ENCODE results near the gene IL23A.
"Not testable (repeated sequence)": the region's sequence is repeated elsewhere in the genome, so short reads cannot be mapped to it uniquely, and the experiment has no call there.

IL23A gene

GRCh38 chr12:56333679-56334489 is 4.8 kb upstream of the IL23A start, which contains the start of gene PAN2:
Gene PAN2, minus strand, starts transcription at chr12:56334000. Its CDS starts 906 bp downstream, at chr12:56333094.
- H3K4me3 ChIP-seq = peak within 1 kb of the TSS; percentile 61 to 79 (median 67)

GRCh38 chr12:56334490-56334793 is 4.2 kb upstream of the IL23A start:
- peaks cover 31 to 67% (median 52%) of the 10 kb centered on the region in 10 experiments for H3K4me1 ChIP-seq
- TF ChIP-seq Cebpa-rat (IDR thresholded peaks at IDR 0.05) = no peak
- no peaks in the 10 kb centered on the region for H3K9me3 ChIP-seq (replicated peaks in 1 of 11)
- H3K27ac ChIP-seq = peak overlapping the region; percentile 79 to 96 (median 90)
- H4K20me1 ChIP-seq = no peaks in the 10 kb centered on the region
- H3K27me3 ChIP-seq = no peaks in the 10 kb centered on the region
- H3K9ac ChIP-seq = peak overlapping the region; percentile 80 to 91 (median 84)
- no peaks in the 10 kb centered on the region; a peak in 1 of 22 replicates for H3K36me3 ChIP-seq
- H3K4me3 ChIP-seq = peak overlapping the region; percentile 61 to 79 (median 67)
- peak overlapping the region; percentile 82 to 96 (median 91) for H3K4me2 ChIP-seq

More at GRCh38 chr12:56333679-56334489, 4.8 kb upstream of the IL23A start, which contains the start of gene PAN2:
- Histone ChIP-seq H4K20me1 (no peaks in the 10 kb centered on the region), H3K9ac (peak within 1 kb of the TSS; percentile 80 to 91 (median 84)), H3K9me3 (replicated peaks in 1 of 11) (no peaks in the 10 kb centered on the region), H3K27me3 (no peaks in the 10 kb centered on the region), H3K36me3 (peaks cover 0 to 1% (median 0%) of the 10 kb centered on the region in 11 experiments; a peak in 2 of 22 replicates), H3K27ac (peak within 1 kb of the TSS; percentile 79 to 96 (median 90)), H3K4me2 (peak within 1 kb of the TSS; percentile 82 to 96 (median 91)), H3K4me1 (peaks cover 30 to 62% (median 48%) of the 10 kb centered on the region in 10 experiments)
- TF ChIP-seq Cebpa-rat (IDR thresholded peaks at IDR 0.05) = no peak

GRCh38 chr12:56335527-56335926 is 3.2 kb upstream of the IL23A start:
- not testable (repeated sequence) for H4K20me1 ChIP-seq; H3K9me3 ChIP-seq (replicated peaks in 1 of 11); H3K9ac ChIP-seq; H3K36me3 ChIP-seq; H3K4me3 ChIP-seq; H3K27me3 ChIP-seq
- Histone ChIP-seq H3K4me1 (peaks cover 31 to 73% (median 54%) of the 10 kb centered on the region in 10 experiments), H3K4me2 (peak overlapping the region in 4 of 11 experiments; percentile 76 to 95 (median 86); a peak in 6 of 22 replicates), H3K27ac (peak overlapping the region in 3 of 11 experiments; percentile 8 to 67 (median 41); a peak in 2 of 22 replicates)

- H3K9me3 ChIP-seq (replicated peaks in 1 of 11) = no peaks in the 10 kb centered on the region
- peak overlapping the region in 9 of 11 experiments; percentile 7 to 95 (median 61); a peak in 18 of 22 replicates for H3K4me2 ChIP-seq
- peak overlapping the region in 2 of 11 experiments; percentile 7 to 15; a peak in 2 of 22 replicates for H3K9ac ChIP-seq
- H3K36me3 ChIP-seq = peaks cover 0 to 12% (median 5%) of the 10 kb centered on the region in 11 experiments; a peak in 12 of 22 replicates
- H3K27me3 ChIP-seq = no peaks in the 10 kb centered on the region
- H3K27ac ChIP-seq = peak overlapping the region in 8 of 11 experiments; percentile 34 to 67 (median 53); a peak in 15 of 22 replicates
- no peak overlapping the region for H3K4me3 ChIP-seq
- H3K4me1 ChIP-seq = peaks cover 31 to 73% (median 54%) of the 10 kb centered on the region in 10 experiments
- H4K20me1 ChIP-seq = no peaks in the 10 kb centered on the region
- no peak for TF ChIP-seq Cebpa-rat (IDR thresholded peaks at IDR 0.05)
These were observed 2.1 kb upstream of the IL23A start for GRCh38 chr12:56336361-56337167.

- 0 out of 22 replicates have a peak, but pooled peaks of 1 of the 11 experiments have one; percentile 16 for TF ChIP-seq Cebpa-rat (IDR thresholded peaks at IDR 0.05)
- Histone ChIP-seq H3K27me3 (no peaks in the 10 kb centered on the region), H3K4me3 (peak overlapping the region in 1 of 10 experiments; percentile 19; a peak in 1 of 20 replicates), H3K9me3 (replicated peaks in 1 of 11) (no peaks in the 10 kb centered on the region), H4K20me1 (no peaks in the 10 kb centered on the region), H3K9ac (peak overlapping the region in 2 of 11 experiments; percentile 9 to 13; a peak in 1 of 22 replicates), H3K36me3 (peaks cover 7 to 24% (median 14%) of the 10 kb centered on the region in 11 experiments; a peak in 21 of 22 replicates), H3K4me1 (peaks cover 25 to 65% (median 48%) of the 10 kb centered on the region in 10 experiments), H3K4me2 (peak overlapping the region in 9 of 11 experiments; percentile 5 to 95 (median 61); a peak in 13 of 22 replicates), H3K27ac (peak overlapping the region in 6 of 11 experiments; percentile 11 to 67 (median 51); a peak in 12 of 22 replicates)
These were observed 882 bp upstream of the IL23A start for GRCh38 chr12:56337753-56338251.

GRCh38 chr12:56339158-56339422 is 406 bp downstream of the IL23A start:
- Histone ChIP-seq H3K27me3 (no peaks in the 10 kb centered on the region), H3K4me2 (peak overlapping the region in 10 of 11 experiments; percentile 9 to 84 (median 60); a peak in 18 of 22 replicates), H3K4me1 (peaks cover 17 to 59% (median 41%) of the 10 kb centered on the region in 10 experiments), H4K20me1 (no peaks in the 10 kb centered on the region), H3K9me3 (replicated peaks in 1 of 11) (no peaks in the 10 kb centered on the region), H3K9ac (peak overlapping the region in 4 of 11 experiments; percentile 30 to 54 (median 42); a peak in 8 of 22 replicates), H3K36me3 (peaks cover 20 to 37% (median 27%) of the 10 kb centered on the region in 11 experiments), H3K27ac (peak overlapping the region; percentile 4 to 75 (median 48); a peak in 17 of 22 replicates), H3K4me3 (no peak overlapping the region)
- no peak for TF ChIP-seq Cebpa-rat (IDR thresholded peaks at IDR 0.05)

GRCh38 chr12:56341616-56342015 is 2.9 kb downstream of the IL23A start:
- H3K4me1 ChIP-seq = peaks cover 7 to 37% (median 24%) of the 10 kb centered on the region in 10 experiments; a peak in 17 of 20 replicates
- peaks cover 0 to 2% (median 0%) of the 10 kb centered on the region in 11 experiments; a peak in 1 of 22 replicates for H4K20me1 ChIP-seq
- H3K9ac ChIP-seq = no peak overlapping the region
- TF ChIP-seq Cebpa-rat (IDR thresholded peaks at IDR 0.05) = no peak
- no peaks in the 10 kb centered on the region for H3K27me3 ChIP-seq
- H3K27ac ChIP-seq = no peak overlapping the region
- peaks cover 41 to 62% (median 50%) of the 10 kb centered on the region in 11 experiments for H3K36me3 ChIP-seq
- no peak overlapping the region for H3K4me3 ChIP-seq
- H3K9me3 ChIP-seq (replicated peaks in 1 of 11) = no peaks in the 10 kb centered on the region
- no peak overlapping the region for H3K4me2 ChIP-seq

- H4K20me1 ChIP-seq; H3K27me3 ChIP-seq; H3K9me3 ChIP-seq (replicated peaks in 1 of 11); H3K4me3 ChIP-seq; H3K27ac ChIP-seq; H3K4me2 ChIP-seq; H3K9ac ChIP-seq: not testable (repeated sequence)
- Histone ChIP-seq H3K36me3 (peaks cover 48 to 69% (median 57%) of the 10 kb centered on the region in 11 experiments), H3K4me1 (peaks cover 5 to 30% (median 18%) of the 10 kb centered on the region in 10 experiments; a peak in 17 of 20 replicates)
These were observed 3.6 kb downstream of the IL23A start for GRCh38 chr12:56342290-56342689.

All from BLaER1 treated with 17β-estradiol and CSF1 and Interleukin-3, amounts not matched to agents 10 nM and 100 nM (cell line).